Stimulated activated effector memory CD8-positive, alpha-beta T cell treated with anti-CD3 and anti-CD28 coated beads, Interleukin-12 subunit alpha, Interleukin-12 subunit beta, amount 100 ng/mL, for 72 hours (primary cell): ENCODE results near the gene NECTIN1.

Experiments used
- ATAC-seq: fragments of 150-1000 bp; cut with Tn5 transposase; 2 replicates; pipeline ENCODE4 v1.10.0; 2021
- DNase-seq, 2 donors: peaks; one replicate each; pipeline ENCODE4 v3.0.0; 2021 to 2022; ENCODE audit warnings: low spot score in 2 of 2
- H3K27ac Mint-ChIP-seq: one replicate; pipeline ENCODE4 v1.8.0; 2022; ENCODE audit warnings: mild to moderate bottlenecking, mixed read lengths
- H3K36me3 Mint-ChIP-seq: one replicate; pipeline ENCODE4 v1.8.0; 2022; ENCODE audit warnings: mild to moderate bottlenecking, mixed read lengths
- H3K4me1 Mint-ChIP-seq: one replicate; pipeline ENCODE4 v1.8.0; 2022; ENCODE audit warnings: mixed read lengths
- H3K4me3 Mint-ChIP-seq: one replicate; pipeline ENCODE4 v1.8.0; 2022; ENCODE audit warnings: mild to moderate bottlenecking, mixed read lengths
- H3K9me3 Mint-ChIP-seq: one replicate; pipeline ENCODE4 v1.8.0; 2022; ENCODE audit warnings: mixed read lengths

Gene NECTIN1

GRCh38 chr11:119669487-119669886 is 59.5 kb downstream of the NECTIN1 start:
- Mint-ChIP-seq H3K4me1 (peaks cover 13% of the 10 kb centered on the region), H3K36me3 (no peaks in the 10 kb centered on the region), H3K27ac (no peak overlapping the region), H3K4me3 (no peak overlapping the region), H3K9me3 (no peaks in the 10 kb centered on the region)
- DNase-seq (no peak), ATAC-seq (no peak)

- Mint-ChIP-seq H3K9me3 (no peaks in the 10 kb centered on the region), H3K4me3 (no peak overlapping the region), H3K4me1 (peaks cover 5% of the 10 kb centered on the region), H3K27ac (no peak overlapping the region), H3K36me3 (no peaks in the 10 kb centered on the region)
- DNase-seq (no peak), ATAC-seq (no peak)
Measured at GRCh38 chr11:119668676-119669075, 60.3 kb downstream of the NECTIN1 start.

- H3K9me3 Mint-ChIP-seq = no peaks in the 10 kb centered on the region
- no peaks in the 10 kb centered on the region for H3K4me1 Mint-ChIP-seq
- peak; percentile 85 for ATAC-seq
- H3K4me3 Mint-ChIP-seq = no peak overlapping the region
- peak; percentile 60 to 76 for DNase-seq
- H3K36me3 Mint-ChIP-seq = no peaks in the 10 kb centered on the region
- peak overlapping the region; percentile 38 for H3K27ac Mint-ChIP-seq
Measured at GRCh38 chr11:119666463-119667131, 62.4 kb downstream of the NECTIN1 start.

GRCh38 chr11:119666061-119666460 is 62.9 kb downstream of the NECTIN1 start:
- Mint-ChIP-seq H3K27ac (peak overlapping the region; percentile 38), H3K9me3 (no peaks in the 10 kb centered on the region), H3K4me1 (no peaks in the 10 kb centered on the region), H3K4me3 (no peak overlapping the region), H3K36me3 (no peaks in the 10 kb centered on the region)
- DNase-seq = no peak
- ATAC-seq = no peak

- Mint-ChIP-seq H3K9me3 (no peaks in the 10 kb centered on the region), H3K27ac (no peak overlapping the region), H3K4me1 (no peaks in the 10 kb centered on the region), H3K36me3 (peaks cover 5% of the 10 kb centered on the region), H3K4me3 (no peak overlapping the region)
- ATAC-seq (no peak), DNase-seq (no peak)
Measured at GRCh38 chr11:119664701-119665420, 64.1 kb downstream of the NECTIN1 start.

GRCh38 chr11:119664063-119664572 is 64.9 kb downstream of the NECTIN1 start:
- DNase-seq (no peak), ATAC-seq (no peak)
- H3K36me3 Mint-ChIP-seq = peaks cover 5% of the 10 kb centered on the region
- no peaks in the 10 kb centered on the region for H3K4me1 Mint-ChIP-seq
- no peak overlapping the region for H3K27ac Mint-ChIP-seq
- H3K4me3 Mint-ChIP-seq = no peak overlapping the region
- no peaks in the 10 kb centered on the region for H3K9me3 Mint-ChIP-seq

GRCh38 chr11:119663279-119663678 is 65.7 kb downstream of the NECTIN1 start:
- H3K4me3 Mint-ChIP-seq = no peak overlapping the region
- ATAC-seq (no peak), DNase-seq (no peak)
- peaks cover 5% of the 10 kb centered on the region for H3K36me3 Mint-ChIP-seq
- H3K9me3 Mint-ChIP-seq = no peaks in the 10 kb centered on the region
- H3K27ac Mint-ChIP-seq = no peak overlapping the region
- no peaks in the 10 kb centered on the region for H3K4me1 Mint-ChIP-seq

GRCh38 chr11:119661226-119661625 is 67.8 kb downstream of the NECTIN1 start:
- ATAC-seq = no peak
- Mint-ChIP-seq H3K4me1 (no peaks in the 10 kb centered on the region), H3K9me3 (no peaks in the 10 kb centered on the region), H3K4me3 (no peak overlapping the region), H3K36me3 (peaks cover 5% of the 10 kb centered on the region), H3K27ac (no peak overlapping the region)
- no peak for DNase-seq

- Mint-ChIP-seq H3K9me3 (no peaks in the 10 kb centered on the region), H3K27ac (peak overlapping the region; percentile 29), H3K36me3 (peaks cover 5% of the 10 kb centered on the region), H3K4me1 (no peaks in the 10 kb centered on the region), H3K4me3 (no peak overlapping the region)
- no peak for DNase-seq
- no peak for ATAC-seq
Measured at GRCh38 chr11:119659971-119660723, 68.9 kb downstream of the NECTIN1 start.

- Mint-ChIP-seq H3K4me3 (no peak overlapping the region), H3K4me1 (no peaks in the 10 kb centered on the region), H3K27ac (no peak overlapping the region), H3K36me3 (peaks cover 10% of the 10 kb centered on the region), H3K9me3 (no peaks in the 10 kb centered on the region)
- DNase-seq (no peak), ATAC-seq (no peak)
Measured at GRCh38 chr11:119652907-119653659, 75.9 kb downstream of the NECTIN1 start.

GRCh38 chr11:119651802-119652584 is 77.0 kb downstream of the NECTIN1 start:
- Mint-ChIP-seq H3K9me3 (no peaks in the 10 kb centered on the region), H3K36me3 (peaks cover 20% of the 10 kb centered on the region), H3K4me1 (no peaks in the 10 kb centered on the region), H3K4me3 (no peak overlapping the region), H3K27ac (peak overlapping the region; percentile 29)
- DNase-seq = no peak
- ATAC-seq = no peak

GRCh38 chr11:119650251-119650650 is 78.7 kb downstream of the NECTIN1 start:
- Mint-ChIP-seq H3K4me3 (no peak overlapping the region), H3K36me3 (peaks cover 20% of the 10 kb centered on the region), H3K4me1 (no peaks in the 10 kb centered on the region), H3K27ac (no peak overlapping the region), H3K9me3 (no peaks in the 10 kb centered on the region)
- ATAC-seq (no peak), DNase-seq (no peak)

GRCh38 chr11:119647254-119647653 is 81.7 kb downstream of the NECTIN1 start:
- Mint-ChIP-seq H3K36me3 (peaks cover 20% of the 10 kb centered on the region), H3K4me1 (no peaks in the 10 kb centered on the region), H3K9me3 (no peaks in the 10 kb centered on the region), H3K4me3 (no peak overlapping the region), H3K27ac (peak overlapping the region; percentile 96)
- DNase-seq (no peak), ATAC-seq (no peak)

GRCh38 chr11:119645018-119645417 is 84.0 kb downstream of the NECTIN1 start:
- no peaks in the 10 kb centered on the region for H3K4me1 Mint-ChIP-seq

More at GRCh38 chr11:119645018-119645417, 84.0 kb downstream of the NECTIN1 start:
- H3K4me3 Mint-ChIP-seq = no peak overlapping the region
- no peaks in the 10 kb centered on the region for H3K9me3 Mint-ChIP-seq
- H3K27ac Mint-ChIP-seq = no peak overlapping the region
- H3K36me3 Mint-ChIP-seq = peaks cover 20% of the 10 kb centered on the region
- DNase-seq = no peak
- no peak for ATAC-seq
